GM19328 (cell line): ENCODE results near the gene STK10.

Experiments used
- ATAC-seq: cut with Tn5 transposase; IDR thresholded peaks from one replicate; pipeline ENCODE4 v1.9.1; 2021; ENCODE audit warnings: mild to moderate bottlenecking, moderate library complexity; ENCODE audit not compliant: unreplicated experiment

Gene STK10

DNA sequence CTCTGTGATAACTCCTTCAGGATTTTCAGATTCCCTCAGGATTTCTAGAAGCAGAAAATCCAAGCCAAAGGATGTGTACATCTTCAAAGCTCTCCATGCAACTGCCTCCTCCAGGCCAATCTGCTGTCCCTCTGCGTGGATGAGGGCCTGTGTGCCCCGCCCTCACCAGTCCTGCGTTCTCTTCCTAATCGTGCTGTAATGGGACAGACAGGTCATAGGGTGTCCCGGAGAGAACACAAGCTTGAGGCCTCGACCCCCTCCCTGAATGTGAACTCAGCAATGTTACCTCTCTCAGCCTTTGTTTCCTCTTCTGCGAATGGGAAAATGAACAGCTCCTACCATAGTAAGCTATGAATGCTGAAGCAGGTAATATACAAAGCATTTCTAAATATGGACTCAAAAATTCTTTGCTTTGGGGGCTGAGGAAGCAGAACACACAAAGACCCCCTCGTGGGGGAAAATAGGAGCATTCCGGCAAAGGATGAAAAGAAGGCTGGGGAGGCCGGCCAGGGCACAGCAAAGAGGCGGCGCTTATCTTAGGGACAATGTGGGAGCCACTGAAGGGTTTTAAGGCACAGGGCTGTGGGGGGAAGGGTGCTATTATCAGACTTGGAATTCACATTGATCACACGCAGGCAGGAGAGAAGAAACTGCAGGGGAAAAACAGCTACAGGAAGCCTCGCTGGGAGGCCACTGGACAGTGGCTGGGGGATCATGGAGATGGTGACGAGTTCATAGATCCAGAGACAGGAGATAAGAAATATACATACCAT lies 124.4 kb downstream of the STK10 start:
- ATAC-seq: no peak

DNA sequence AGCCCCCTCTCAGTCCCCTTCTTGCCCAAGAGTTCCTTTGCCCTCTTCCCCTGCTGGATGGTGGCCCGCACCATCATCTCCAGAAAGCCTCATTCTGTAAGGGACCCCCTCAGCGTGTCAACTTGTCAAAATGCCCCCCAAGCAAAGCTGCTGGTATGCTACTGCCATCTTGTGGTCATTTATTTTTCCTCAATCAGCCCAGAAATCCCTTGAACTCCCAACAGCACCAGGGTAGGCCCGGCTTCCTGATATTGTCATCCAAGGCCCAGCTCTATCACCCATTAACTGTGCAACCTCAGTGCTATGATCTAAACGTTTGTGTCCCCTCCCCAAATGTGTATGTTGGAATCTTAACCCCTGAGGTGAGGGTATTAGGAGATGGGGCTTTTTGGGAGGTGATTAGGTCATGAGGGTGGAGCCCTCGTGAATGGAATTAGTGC lies 128.3 kb downstream of the STK10 start:
- no peak for ATAC-seq

DNA sequence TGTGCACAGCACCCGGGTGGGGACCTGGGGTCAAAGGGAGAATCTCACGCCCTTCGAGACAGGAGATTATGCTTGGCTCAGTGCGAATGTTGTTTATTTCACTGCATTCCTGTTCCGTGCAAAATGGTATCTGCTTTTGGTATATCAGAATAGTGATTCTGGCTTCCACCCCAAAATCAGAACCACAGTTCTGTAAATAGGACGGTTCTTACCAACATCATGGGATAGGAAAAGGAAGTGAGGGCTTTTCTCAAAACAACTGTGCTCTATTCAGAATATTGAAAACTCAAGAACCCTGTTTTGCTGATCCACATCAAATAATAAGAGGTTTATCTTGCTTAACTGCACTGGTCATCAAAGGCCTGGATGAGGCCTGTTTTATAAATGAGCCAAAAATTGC lies 129.9 kb downstream of the STK10 start:
- ATAC-seq: no peak

DNA sequence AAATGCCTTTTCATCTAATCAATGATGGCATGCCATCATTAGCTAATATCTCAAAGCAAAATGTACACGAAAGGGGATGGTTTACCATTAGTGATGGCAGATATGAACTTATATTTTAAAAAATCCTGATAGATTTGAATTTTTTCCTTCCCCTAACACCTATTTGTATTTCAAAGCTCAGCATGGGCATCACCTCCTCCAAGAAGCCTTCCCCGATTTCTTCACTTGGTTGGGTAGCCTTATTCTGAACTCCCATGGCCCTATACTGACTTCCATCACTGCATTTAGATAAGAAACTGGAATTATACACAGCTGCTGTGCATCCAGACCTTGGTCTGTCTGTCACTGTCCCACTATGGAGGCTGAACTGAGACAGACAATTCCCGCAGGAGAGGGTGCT lies 132.0 kb downstream of the STK10 start:
- ATAC-seq: no peak

DNA sequence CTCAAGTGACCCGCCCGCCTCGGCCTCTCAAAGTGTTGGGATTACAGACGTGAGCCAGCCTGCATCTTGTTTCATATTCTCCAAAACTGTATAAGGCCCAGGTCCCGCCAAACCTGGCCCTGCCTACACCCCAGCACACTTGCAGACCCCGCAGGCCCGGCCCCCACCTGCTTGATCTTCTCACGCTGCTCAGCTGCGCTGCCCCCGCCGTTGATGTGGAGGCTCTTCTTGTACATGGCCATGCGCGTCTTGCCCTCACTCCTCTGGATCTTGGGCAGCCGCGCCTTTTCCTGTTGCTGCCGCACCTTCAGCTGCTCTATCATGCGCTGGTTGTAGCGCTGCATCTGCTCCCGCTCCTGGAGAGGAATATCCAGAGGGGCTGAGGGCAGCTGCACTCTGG lies 132.6 kb downstream of the STK10 start:
- no peak for ATAC-seq

DNA sequence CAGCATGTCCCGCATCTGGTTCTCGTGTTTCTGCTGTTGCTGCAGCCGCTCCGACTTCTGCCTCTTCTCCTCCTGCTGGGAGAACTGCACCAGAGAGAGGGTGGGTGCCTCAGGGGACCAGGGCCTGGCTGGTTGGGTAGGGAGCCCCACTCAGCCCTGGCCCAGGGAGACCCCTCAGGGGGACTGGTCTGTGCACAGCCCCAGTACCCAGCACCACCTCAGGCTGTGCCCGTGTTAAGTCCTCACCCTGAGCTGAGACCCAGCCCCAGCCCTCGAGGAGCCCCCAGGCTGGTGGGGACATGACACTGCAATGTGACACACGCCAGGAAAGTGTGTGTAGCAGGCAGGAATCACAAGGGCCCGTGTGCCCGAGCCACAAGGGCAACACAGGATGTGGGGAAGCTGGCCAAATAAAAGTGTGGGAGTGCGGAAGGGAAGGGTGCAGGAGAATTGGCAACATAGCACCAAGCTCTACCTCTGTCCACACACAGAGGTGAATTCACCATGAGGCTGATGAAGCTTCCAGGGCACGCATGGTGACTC lies 133.3 kb downstream of the STK10 start:
- ATAC-seq: no peak

DNA sequence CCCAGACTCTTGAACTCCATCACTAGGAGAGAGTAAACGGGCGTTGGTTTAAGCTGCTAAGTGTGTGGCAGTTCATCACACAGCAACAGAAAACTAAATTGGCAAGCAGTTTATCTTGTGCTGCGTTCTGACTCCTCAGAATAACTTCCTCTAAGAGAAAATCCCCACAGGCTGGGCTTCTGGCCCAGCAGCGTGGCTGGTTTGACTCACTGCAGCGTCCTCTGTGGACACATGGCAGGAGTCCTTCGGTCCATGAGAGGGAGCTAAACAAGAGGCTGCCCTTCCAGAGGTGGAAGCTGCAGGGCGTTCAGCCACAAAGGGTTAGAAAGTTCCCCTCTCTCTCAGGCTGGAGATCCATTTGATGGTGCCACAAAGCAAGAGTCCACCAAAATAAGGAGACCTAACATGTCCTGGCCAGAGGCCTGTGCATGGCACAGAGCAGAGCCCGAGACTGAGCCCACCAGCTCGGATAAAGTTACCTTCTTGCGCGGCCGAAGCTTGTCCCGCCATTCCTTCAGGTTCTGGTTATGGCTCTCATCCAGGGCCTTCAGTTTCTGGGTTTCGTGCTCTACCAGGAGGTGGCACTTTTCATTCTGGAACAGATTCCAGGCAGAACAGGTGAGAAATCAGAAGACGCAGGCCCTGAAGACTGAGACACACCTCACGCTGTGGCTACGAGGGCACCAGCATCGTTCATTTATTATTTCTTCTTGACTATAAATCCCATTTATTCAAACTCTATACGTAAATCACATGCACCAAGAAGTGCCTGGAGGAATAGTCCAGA lies 135.4 kb downstream of the STK10 start:
- no peak for ATAC-seq

DNA sequence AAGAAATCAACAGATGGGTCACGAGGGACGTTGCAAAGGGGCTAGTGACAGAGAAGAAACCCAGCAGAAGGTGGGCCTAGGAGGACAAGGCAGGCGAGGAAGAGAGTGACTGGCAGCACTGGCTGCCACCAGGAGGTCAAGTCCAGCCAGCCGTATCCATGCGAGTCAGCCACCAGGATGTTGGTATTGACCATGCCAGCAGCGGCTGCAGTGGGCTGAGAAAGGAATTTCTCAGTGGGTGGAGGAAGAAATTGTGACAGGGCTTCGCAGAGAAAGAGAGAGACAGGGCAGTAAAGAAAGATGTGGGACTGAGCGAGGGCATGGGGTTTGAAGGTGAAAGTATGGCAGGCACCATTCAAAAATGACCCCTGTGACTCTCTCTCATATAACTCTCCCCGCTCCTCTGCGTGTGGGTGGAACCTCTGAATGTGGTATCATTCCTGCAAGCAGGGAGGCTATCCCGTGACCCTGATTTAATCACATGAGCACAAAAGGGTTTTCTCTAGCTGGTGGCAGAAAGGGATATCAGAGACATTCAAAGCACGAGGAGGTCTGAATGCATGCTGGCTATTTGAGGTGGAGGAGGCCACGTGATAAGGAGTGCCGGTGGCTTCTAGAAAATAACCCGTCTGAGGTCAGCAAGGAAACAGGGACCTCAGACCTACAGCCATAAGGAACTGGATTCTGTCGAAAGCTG lies 136.2 kb downstream of the STK10 start:
- ATAC-seq: no peak

DNA sequence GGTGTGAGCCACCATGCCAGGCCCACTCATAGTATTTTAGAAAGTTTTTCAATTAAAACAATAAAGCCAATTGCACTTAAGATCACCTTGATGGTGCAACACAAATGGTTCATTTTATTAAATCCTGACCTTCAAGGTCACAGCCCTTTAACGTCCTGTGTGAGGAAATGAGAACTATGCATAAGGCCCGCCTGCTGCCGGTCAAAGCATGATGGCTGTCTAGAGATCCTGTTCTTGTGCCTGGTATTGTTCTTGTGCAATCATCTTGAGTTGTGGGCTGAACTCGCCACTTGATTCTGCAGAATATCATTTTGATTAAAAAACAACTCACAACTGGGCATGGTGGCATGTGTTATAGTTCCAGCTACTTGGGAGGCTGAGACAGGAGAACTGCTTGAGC lies 137.9 kb downstream of the STK10 start:
- ATAC-seq: no peak

DNA sequence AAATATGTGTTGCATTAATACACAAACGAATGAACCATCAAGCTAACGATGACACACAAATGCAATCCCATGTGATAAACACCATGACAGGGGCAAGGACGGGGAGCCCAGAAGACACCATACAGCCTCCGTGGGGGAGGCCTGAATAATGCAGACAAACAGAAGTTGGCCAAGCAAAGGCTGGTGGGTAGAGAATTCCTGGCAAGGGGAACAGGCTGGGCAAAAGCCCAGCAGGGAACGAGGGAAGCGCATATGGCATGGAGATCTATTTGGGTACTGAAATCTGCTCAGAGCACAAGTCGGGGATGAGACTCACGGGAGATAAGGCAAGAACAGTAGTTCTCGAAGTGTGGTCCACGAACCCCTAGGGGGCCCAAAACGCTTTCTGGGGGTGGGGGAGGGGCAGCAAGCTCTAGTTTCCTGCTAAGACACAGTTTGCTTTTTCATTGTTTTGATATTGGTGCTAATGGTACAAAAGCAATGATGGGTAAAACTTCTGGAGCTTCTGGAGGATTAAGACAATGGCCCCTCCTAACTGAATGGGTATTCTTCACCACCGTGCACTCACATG lies 138.7 kb downstream of the STK10 start:
- ATAC-seq: no peak

DNA sequence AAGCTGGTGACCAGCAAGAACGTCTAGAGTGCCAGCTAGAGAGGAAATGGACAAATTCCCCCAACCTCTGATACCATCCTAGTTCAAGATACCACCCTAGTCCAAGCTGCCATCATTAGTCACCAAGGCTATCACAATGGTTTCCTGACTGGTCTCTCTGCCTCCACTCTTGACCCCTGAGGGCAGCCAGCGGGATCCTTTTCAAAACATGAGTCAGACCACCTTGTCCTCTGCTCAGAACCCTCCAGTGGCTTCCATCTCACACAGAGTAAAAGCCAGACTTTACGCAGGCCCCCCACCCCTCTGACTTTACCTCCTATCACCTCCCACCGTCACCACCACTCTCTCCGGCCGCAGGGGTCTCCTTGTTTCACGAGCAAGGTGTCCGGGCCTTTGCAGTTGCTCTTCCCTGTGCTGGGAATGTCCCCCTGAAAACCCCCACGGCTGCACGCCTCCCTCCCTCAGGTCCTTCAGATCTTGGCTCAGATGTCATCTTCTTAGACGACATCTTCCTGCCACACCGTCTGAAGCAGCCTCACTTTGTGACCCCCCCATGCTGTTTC lies 139.4 kb downstream of the STK10 start:
- ATAC-seq: no peak

DNA sequence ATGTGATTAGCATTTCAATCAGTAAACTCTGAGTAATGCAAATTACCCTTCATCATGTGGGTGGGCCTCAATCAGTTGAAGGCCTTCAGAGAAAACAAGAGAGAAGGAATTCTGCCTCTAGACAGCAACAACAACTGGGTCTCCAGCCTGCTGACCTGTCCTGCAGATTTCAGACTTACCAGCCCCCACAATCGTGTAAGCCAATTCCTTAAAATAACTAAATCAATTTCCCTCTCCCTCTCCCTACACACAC lies 139.9 kb downstream of the STK10 start:
- ATAC-seq: no peak

DNA sequence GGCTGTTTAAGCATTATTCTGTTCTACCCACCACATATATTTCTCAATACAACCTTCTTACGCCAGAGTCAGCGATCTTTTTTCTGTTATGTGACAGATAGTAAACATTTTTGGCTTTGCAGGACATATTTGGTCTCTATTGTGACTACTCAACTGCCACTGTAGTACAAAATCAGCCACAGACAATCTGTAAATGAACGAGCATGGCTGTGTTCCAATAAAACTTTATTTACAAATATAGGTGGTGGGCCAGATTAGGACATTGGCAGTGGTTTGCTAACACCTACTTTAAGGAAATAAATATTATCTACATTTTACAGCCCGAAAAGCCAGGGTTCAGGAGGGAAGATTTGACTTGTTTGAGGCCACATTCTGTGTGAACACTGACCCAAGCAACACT lies 141.4 kb downstream of the STK10 start:
- no peak for ATAC-seq

DNA sequence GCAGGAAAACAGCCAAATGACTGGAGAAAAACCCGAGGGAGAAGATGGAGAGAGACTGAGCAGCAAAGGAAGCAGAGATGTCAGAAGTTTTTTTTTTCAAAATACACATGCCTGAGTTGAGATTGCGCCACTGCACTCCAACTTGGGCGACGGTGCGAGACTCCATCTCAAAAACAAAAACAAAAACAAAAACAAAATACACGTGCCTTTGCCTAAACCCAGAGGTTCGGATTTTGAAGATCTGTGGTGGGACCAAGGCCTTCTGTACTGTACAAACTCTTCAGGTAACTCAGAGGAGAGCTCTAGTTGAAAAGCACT lies 142.8 kb downstream of the STK10 start:
- ATAC-seq: no peak

DNA sequence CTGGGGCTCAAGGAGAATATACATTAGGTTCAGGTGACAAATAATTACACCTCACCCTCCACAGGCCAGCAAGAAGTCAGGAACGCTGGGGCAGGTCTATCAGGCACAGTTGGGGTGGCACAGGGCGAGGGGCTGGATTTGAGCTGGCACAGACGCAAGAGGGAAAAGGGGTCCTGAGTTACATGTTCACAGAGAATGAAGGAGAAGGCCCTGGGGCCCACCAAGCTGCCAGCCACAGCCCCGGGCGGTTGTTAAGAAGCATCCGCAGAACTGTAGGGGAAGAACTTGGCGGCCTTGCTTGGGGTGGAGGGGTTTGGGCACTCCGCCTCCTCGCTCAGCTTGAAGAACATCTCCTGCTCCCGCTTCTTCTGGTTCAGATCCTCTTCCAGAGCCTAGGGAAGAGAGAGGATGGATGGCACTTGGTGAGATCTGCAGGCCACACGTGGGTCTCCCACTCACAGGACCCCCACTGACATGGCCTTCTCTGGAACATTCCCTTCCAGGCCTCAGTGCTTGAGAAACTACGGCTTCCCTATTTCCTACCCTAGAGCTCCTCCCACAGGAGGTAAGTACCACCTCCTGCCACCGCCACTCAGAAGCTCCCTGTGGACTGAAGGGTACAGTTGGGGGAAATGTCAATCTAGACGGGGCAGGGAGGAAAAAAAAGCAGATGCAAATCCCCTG lies 143.3 kb downstream of the STK10 start:
- ATAC-seq: no peak

DNA sequence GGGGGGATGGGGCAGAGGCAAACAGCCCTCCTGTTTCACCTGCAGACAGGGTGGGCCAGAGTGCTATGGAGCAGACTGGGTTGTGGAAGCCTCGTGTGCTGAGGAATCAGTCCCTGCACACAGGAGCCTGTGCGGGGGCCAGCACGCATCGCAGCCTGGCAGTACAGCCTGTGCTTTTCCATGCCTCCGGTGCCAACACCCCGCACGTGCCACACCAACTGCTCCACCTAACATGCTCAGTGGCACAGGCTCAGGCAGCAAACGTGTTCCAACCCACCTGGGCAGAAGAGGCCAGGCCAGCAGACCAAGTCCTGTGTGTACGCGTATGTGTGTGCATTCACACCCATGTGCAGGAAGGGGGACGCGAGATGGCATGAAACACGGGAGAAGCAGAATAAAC lies 144.2 kb downstream of the STK10 start:
- ATAC-seq: no peak

DNA sequence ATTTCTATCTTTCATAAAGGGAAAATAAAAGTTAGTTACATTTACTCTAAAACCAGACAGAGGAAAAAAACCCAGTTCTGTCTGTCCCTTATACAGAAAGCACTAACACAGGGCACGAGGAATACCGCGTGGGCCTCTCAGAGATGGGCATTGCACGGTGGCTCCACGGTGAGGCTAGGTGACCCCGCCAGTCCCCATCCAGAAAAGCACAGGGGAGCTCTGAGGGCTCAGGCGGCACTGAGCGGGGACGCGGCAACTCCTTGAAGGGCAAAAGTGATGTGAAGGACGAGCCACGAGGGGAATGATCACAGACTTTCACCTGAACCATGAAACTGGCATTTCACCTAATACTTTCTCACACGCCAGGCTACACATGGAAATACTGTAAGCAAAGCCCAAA lies 145.8 kb downstream of the STK10 start:
- no peak for ATAC-seq

DNA sequence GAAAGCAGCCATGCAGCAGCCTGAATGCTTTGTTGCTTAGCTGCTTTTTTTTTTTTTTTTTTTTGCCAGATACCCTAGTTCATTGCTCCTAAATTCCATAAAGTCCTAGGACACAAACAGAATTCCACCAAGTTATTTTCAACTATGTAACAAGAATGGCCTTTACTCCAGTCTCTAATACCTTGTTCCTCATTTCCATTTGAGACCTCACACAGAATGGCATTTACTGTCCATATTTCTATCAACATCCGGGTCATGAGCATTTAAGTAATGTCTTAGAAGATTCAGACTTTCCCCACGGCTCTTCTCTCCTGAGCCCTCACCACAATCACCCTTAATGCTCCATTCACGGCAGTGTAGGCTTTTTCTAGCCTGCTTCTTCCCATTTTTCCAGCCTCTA lies 149.9 kb downstream of the STK10 start:
- ATAC-seq: no peak

DNA sequence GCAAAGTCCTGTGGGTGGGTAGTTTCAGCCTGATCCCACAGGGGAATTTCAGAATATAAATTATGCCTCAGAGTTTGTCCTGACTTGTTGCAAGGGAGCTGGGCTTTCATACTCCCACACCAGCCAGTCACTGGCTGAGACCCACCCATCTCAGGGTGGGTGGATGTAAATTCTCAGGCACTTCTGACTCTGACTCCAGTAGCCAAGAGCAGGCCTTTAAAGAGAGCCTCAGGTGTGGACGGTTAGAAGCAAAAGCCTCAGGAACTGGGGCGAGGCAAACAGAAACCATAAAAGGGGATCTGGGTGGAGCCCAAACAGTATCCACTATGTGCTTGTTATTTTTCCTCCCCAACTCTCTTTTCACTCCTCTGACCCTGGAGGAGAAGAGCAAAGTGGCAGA lies 153.0 kb downstream of the STK10 start:
- peak; percentile 86 for ATAC-seq

DNA sequence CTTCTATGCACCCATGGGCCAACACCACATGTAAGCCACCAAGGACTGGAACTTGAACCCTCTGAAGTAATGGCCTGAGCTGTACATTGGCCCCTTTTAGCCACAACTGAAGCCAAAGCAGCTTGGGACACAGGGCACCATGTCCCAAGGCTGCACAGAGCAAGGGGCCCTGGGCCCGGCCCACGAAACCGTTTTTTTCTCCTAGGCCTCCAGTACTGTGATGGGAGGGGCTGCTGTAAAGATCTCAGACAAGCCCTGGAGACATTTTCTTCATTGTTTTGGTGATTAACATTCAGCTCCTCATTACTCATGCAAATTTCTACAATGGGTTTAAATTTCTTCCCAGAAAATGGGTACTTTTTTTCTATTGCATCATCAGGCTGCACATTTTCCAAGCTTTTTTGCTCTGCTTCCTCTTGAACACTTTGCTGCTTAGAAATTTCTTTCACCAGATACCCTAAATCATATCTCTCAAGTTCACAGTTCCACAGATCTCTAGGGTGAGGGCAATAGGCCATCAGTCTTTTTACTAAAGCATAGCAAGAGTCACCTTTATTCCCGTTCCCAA lies 156.0 kb downstream of the STK10 start:
- ATAC-seq: no peak
